Fibroblast of skin of back (primary cell): ENCODE data around the gene FOXB1.

Source experiments
- DNase-seq: peaks from one replicate; pipeline ENCODE4 v3.0.0-alpha.2; 2013

The FOXB1 gene

GRCh38 chr15:59998950-59999611 lies 5.0 kb upstream of the FOXB1 start:
- no peak for DNase-seq

- DNase-seq: no peak
These were observed 4.4 kb upstream of the FOXB1 start for GRCh38 chr15:59999612-60000112.

GRCh38 chr15:60000113-60000823 lies 3.8 kb upstream of the FOXB1 start:
- DNase-seq: no peak

GRCh38 chr15:60000824-60001609 lies 3.1 kb upstream of the FOXB1 start:
- no peak for DNase-seq

GRCh38 chr15:60001610-60002527 lies 2.2 kb upstream of the FOXB1 start:
- DNase-seq: no peak

GRCh38 chr15:60002528-60003218 lies 1.4 kb upstream of the FOXB1 start:
- no peak for DNase-seq

DNA sequence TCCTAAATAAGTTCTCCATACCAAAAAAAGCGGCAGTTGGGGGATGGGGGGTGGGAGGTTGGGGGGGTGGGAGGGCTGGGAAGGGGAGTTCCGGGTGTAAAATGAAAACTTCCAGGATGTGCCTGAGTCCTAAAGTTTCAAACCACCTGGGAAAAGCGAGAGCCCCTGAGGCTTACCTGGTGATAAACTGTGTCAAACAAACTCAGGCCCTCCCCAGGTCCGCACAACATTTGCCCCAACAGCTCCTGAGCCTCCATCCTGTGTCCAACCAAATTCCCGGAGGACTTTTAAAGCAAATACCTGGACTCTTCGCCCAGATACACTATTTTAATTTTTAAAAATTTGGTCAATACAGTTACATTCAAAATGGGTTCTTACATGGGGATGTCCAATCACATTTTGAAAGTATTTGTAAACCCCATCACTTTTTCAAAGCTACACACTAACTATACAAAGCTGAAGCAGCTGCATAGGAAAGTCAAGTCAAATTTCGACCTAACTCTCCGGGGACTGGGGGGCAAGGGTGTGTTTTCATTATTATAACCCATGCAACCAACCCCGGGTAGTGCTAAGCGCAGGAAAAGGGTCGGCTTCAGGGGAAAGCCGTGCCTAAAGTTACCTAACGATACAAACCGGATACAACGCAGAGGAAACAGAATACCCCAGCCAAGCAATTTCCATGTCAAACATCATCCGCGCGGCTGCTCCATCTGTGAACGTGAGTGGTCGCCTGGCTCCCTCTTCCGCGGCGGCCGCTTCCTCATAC lies 685 bp upstream of the FOXB1 start:
- no peak for DNase-seq

DNA sequence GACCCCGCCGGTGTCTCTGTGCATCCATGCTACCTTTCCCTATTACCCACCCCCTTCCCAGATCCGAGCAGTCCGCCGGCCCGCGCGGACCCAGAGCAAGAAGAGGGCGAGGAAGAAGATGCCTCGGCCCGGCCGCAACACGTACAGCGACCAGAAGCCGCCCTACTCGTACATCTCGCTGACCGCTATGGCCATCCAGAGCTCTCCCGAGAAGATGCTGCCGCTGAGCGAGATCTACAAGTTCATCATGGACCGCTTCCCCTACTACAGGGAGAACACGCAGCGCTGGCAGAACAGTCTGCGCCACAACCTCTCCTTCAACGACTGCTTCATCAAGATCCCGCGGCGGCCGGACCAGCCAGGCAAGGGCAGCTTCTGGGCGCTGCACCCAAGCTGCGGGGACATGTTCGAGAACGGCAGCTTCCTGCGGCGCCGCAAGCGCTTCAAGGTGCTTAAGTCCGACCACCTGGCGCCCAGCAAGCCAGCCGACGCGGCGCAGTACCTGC lies 788 bp downstream of the FOXB1 start:
- DNase-seq: no peak

GRCh38 chr15:60005352-60006202 lies 1.5 kb downstream of the FOXB1 start:
- DNase-seq: no peak

GRCh38 chr15:60006203-60006862 lies 2.2 kb downstream of the FOXB1 start:
- no peak for DNase-seq

GRCh38 chr15:60006873-60007272 lies 2.8 kb downstream of the FOXB1 start:
- DNase-seq: no peak

- DNase-seq: no peak
These were observed 5.2 kb downstream of the FOXB1 start for GRCh38 chr15:60009124-60009960.

- DNase-seq: no peak
These were observed 6.0 kb downstream of the FOXB1 start for GRCh38 chr15:60009980-60010732.

- DNase-seq: no peak
These were observed 6.7 kb downstream of the FOXB1 start for GRCh38 chr15:60010858-60011257.

GRCh38 chr15:60012695-60013094 lies 8.6 kb downstream of the FOXB1 start:
- no peak for DNase-seq

- DNase-seq: no peak
These were observed 13.7 kb downstream of the FOXB1 start for GRCh38 chr15:60017538-60018520.
